GM23338 (cell line): ENCODE results near the gene ENOX1. TPM values are rescaled to one million over a fixed set of nuclear protein-coding genes. Genes with fewer than 3 reads are reported as not detected.

Experiments
- ATAC-seq: fragments of 200-7000 bp; cut with Tn5 transposase; 3 replicates; pipeline ENCODE4 v1.9.1; 2020
- DNase-seq: peaks from one replicate; pipeline ENCODE4 v3.0.0-alpha.2; 2015; ENCODE audit warnings: low spot score
- H2AFZ ChIP-seq: fragments of 200-600 bp; sonication (generic); 2 replicates; pipeline ENCODE4 v1.8.0; 2016; ENCODE audit warnings: antibody characterized with exemption, mild to moderate bottlenecking, moderate library complexity
- H3F3A ChIP-seq: fragments of 200-600 bp; sonication (generic); replicated peaks from 2 replicates; pipeline ENCODE4 v1.8.0; 2017; ENCODE audit warnings: antibody characterized with exemption, mixed run types, low read depth
- H3K27ac ChIP-seq: fragments of 200-600 bp; sonication (generic); 2 replicates; pipeline ENCODE4 v1.6.1; 2016; ENCODE audit warnings: low read depth
- H3K27me3 ChIP-seq: fragments of 200-600 bp; sonication (generic); 2 replicates; pipeline ENCODE4 v1.8.0; 2016; ENCODE audit warnings: mild to moderate bottlenecking, mixed run types, moderate library complexity; ENCODE audit not compliant: insufficient read depth
- H3K36me3 ChIP-seq: fragments of 200-600 bp; sonication (generic); 2 replicates; pipeline ENCODE4 v1.8.0; 2016; ENCODE audit warnings: mild to moderate bottlenecking; ENCODE audit not compliant: insufficient read depth
- H3K4me1 ChIP-seq: fragments of 200-600 bp; sonication (generic); 2 replicates; pipeline ENCODE4 v1.8.0; 2016; ENCODE audit warnings: mild to moderate bottlenecking, moderate library complexity; ENCODE audit not compliant: insufficient read depth
- H3K4me2 ChIP-seq: fragments of 200-600 bp; sonication (generic); 2 replicates; pipeline ENCODE4 v1.7.1; 2017; ENCODE audit warnings: mixed run types
- H3K4me3 ChIP-seq: fragments of 200-600 bp; sonication (generic); 2 replicates; pipeline ENCODE4 v1.6.1; 2016; ENCODE audit warnings: mixed run types
- H3K79me2 ChIP-seq: fragments of 200-600 bp; sonication (generic); replicated peaks from 2 replicates; pipeline ENCODE4 v1.8.0; 2017; ENCODE audit warnings: mild to moderate bottlenecking; ENCODE audit not compliant: insufficient read depth
- H3K9me2 ChIP-seq: fragments of 200-600 bp; sonication (generic); 2 replicates; pipeline ENCODE4 v1.8.0; 2017; ENCODE audit not compliant: insufficient read depth
- H4K20me1 ChIP-seq: fragments of 200-600 bp; sonication (generic); replicated peaks from 2 replicates; pipeline ENCODE4 v1.8.0; 2017; ENCODE audit warnings: mild to moderate bottlenecking; ENCODE audit not compliant: insufficient read depth
- H3K27ac Mint-ChIP-seq: 2 replicates; pipeline ENCODE4 v1.8.0; 2020; ENCODE audit warnings: inconsistent platforms, mild to moderate bottlenecking, moderate library complexity, mixed read lengths
- H3K27me3 Mint-ChIP-seq: 3 replicates; pipeline ENCODE4 v1.8.0; 2022; ENCODE audit warnings: low read depth, mild to moderate bottlenecking, moderate library complexity, mixed read lengths, inconsistent platforms; ENCODE audit not compliant: insufficient read depth, poor library complexity
- H3K36me3 Mint-ChIP-seq: 3 replicates; pipeline ENCODE4 v1.8.0; 2021; ENCODE audit warnings: low read depth, mild to moderate bottlenecking, inconsistent platforms, moderate library complexity, mixed read lengths
- H3K4me1 Mint-ChIP-seq: 3 replicates; pipeline ENCODE4 v1.8.0; 2020; ENCODE audit warnings: mild to moderate bottlenecking, inconsistent platforms, mixed read lengths
- H3K4me3 Mint-ChIP-seq: 3 replicates; pipeline ENCODE4 v1.8.0; 2021; ENCODE audit warnings: moderate library complexity, mild to moderate bottlenecking, inconsistent platforms, mixed read lengths
- H3K9me3 Mint-ChIP-seq: 3 replicates; pipeline ENCODE4 v1.8.0; 2020; ENCODE audit warnings: moderate library complexity, mild to moderate bottlenecking, inconsistent platforms, mixed read lengths
- CREB1 ChIP-seq: fragments of 250-450 bp; sonication (Bioruptor Pico); IDR thresholded peaks from 2 replicates; pipeline ENCODE4 v1.5.0; 2020; ENCODE audit warnings: low read depth, mild to moderate bottlenecking, moderate library complexity
- EZH2 ChIP-seq: fragments of 200-600 bp; sonication (generic); IDR thresholded peaks from one replicate; pipeline ENCODE4 v1.8.0; 2017; ENCODE audit warnings: antibody characterized with exemption, mild to moderate bottlenecking, low read depth; ENCODE audit not compliant: unreplicated experiment
- EZH2phosphoT487 ChIP-seq: fragments of 200-600 bp; sonication (generic); IDR thresholded peaks from one replicate; pipeline ENCODE4 v1.8.1; 2018; ENCODE audit warnings: antibody characterized with exemption; ENCODE audit not compliant: unreplicated experiment
- JUNB ChIP-seq: IDR thresholded peaks from one replicate; pipeline ENCODE4 v1.6.1; 2016; ENCODE audit warnings: antibody characterized with exemption; ENCODE audit not compliant: unreplicated experiment
- NANOG ChIP-seq: IDR thresholded peaks from 2 replicates; pipeline ENCODE4 v1.6.1; 2016; ENCODE audit warnings: antibody characterized with exemption, borderline replicate concordance
- POLR2AphosphoS5 ChIP-seq: IDR thresholded peaks from 2 replicates; pipeline ENCODE4 v1.6.1; 2016; ENCODE audit warnings: antibody characterized with exemption, low read depth
- STAT1 ChIP-seq: IDR thresholded peaks from one replicate; pipeline ENCODE4 v1.6.1; 2016; ENCODE audit warnings: antibody characterized with exemption; ENCODE audit not compliant: unreplicated experiment
- ZNF114 ChIP-seq: fragments of 250-450 bp; sonication (Bioruptor Pico); IDR thresholded peaks from 2 replicates; pipeline ENCODE4 v1.5.0; 2020; ENCODE audit warnings: mild to moderate bottlenecking, moderate library complexity
- ZNF331 ChIP-seq: fragments of 250-450 bp; sonication (Bioruptor Pico); IDR thresholded peaks from 2 replicates; pipeline ENCODE4 v1.5.0; 2020; ENCODE audit warnings: low read depth, mild to moderate bottlenecking, moderate library complexity
- polyA plus RNA-seq: library from polyadenylated mRNA; unstranded; fragments of >200 nt; fragmentation: Nextera tagmentation; extraction: Ambion mirVana; gene quantifications from 2 replicates; pipeline ENCODE4 v1.2.1, GENCODE V29; 2016
- total RNA-seq: library from RNA; depleted of rRNA; stranded (reverse); fragments of >200 nt; shearing (Covaris generic); gene quantifications from 2 replicates; pipeline ENCODE4 v1.2.3, GENCODE V29; 2014
- TF ChIP-seq, protein P1 (sequence below): fragments of 250-450 bp; sonication (Bioruptor Pico); IDR thresholded peaks from 2 replicates; pipeline ENCODE4 v1.5.0; 2020; ENCODE audit warnings: mild to moderate bottlenecking, moderate library complexity
- TF ChIP-seq, protein P2 (sequence below): IDR thresholded peaks from 2 replicates; pipeline ENCODE4 v1.6.1; 2016; ENCODE audit warnings: antibody characterized with exemption

Gene ENOX1
- total and polyA plus RNA-seq, 2 experiments from 2014 or later = 0.66 to 0.81 TPM

DNA sequence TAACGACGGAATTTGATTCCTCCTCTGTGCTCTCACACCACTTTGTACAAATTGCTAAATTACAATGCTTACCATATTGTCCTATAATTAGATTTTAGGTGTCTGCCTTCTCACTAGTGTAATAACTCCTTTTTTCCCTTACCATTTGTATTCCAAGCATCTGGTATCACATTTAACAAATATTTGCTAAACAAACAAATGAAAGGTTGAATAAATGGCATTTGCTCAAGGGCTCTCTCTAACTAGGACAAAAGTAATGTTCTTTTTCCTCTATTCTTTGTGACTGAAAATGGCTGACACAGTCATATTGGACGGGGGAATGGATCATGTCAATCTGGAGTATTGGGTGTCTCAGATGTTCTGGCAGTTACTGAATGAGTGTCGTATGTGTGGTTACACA lies 99.7 kb downstream of the ENOX1 start (continued):
- TF ChIP-seq, protein P1, sequence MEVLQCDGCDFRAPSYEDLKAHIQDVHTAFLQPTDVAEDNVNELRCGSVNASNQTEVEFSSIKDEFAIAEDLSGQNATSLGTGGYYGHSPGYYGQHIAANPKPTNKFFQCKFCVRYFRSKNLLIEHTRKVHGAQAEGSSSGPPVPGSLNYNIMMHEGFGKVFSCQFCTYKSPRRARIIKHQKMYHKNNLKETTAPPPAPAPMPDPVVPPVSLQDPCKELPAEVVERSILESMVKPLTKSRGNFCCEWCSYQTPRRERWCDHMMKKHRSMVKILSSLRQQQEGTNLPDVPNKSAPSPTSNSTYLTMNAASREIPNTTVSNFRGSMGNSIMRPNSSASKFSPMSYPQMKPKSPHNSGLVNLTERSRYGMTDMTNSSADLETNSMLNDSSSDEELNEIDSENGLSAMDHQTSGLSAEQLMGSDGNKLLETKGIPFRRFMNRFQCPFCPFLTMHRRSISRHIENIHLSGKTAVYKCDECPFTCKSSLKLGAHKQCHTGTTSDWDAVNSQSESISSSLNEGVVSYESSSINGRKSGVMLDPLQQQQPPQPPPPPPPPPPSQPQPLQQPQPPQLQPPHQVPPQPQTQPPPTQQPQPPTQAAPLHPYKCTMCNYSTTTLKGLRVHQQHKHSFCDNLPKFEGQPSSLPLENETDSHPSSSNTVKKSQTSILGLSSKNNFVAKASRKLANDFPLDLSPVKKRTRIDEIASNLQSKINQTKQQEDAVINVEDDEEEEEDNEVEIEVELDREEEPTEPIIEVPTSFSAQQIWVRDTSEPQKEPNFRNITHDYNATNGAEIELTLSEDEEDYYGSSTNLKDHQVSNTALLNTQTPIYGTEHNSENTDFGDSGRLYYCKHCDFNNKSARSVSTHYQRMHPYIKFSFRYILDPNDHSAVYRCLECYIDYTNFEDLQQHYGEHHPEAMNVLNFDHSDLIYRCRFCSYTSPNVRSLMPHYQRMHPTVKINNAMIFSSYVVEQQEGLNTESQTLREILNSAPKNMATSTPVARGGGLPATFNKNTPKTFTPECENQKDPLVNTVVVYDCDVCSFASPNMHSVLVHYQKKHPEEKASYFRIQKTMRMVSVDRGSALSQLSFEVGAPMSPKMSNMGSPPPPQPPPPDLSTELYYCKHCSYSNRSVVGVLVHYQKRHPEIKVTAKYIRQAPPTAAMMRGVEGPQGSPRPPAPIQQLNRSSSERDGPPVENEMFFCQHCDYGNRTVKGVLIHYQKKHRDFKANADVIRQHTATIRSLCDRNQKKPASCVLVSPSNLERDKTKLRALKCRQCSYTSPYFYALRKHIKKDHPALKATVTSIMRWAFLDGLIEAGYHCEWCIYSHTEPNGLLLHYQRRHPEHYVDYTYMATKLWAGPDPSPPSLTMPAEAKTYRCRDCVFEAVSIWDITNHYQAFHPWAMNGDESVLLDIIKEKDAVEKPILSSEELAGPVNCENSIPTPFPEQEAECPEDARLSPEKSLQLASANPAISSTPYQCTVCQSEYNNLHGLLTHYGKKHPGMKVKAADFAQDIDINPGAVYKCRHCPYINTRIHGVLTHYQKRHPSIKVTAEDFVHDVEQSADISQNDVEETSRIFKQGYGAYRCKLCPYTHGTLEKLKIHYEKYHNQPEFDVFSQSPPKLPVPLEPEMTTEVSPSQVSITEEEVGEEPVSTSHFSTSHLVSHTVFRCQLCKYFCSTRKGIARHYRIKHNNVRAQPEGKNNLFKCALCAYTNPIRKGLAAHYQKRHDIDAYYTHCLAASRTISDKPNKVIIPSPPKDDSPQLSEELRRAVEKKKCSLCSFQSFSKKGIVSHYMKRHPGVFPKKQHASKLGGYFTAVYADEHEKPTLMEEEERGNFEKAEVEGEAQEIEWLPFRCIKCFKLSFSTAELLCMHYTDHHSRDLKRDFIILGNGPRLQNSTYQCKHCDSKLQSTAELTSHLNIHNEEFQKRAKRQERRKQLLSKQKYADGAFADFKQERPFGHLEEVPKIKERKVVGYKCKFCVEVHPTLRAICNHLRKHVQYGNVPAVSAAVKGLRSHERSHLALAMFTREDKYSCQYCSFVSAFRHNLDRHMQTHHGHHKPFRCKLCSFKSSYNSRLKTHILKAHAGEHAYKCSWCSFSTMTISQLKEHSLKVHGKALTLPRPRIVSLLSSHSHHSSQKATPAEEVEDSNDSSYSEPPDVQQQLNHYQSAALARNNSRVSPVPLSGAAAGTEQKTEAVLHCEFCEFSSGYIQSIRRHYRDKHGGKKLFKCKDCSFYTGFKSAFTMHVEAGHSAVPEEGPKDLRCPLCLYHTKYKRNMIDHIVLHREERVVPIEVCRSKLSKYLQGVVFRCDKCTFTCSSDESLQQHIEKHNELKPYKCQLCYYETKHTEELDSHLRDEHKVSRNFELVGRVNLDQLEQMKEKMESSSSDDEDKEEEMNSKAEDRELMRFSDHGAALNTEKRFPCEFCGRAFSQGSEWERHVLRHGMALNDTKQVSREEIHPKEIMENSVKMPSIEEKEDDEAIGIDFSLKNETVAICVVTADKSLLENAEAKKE (CRISPR knock-in tag) = no peak
- TF ChIP-seq JUNB (no peak), EZH2 (no peak), CREB1 (CRISPR knock-in tag) (no peak), NANOG (no peak), ZNF331 (no peak), EZH2phosphoT487 (no peak), STAT1 (no peak), POLR2AphosphoS5 (no peak), ZNF114 (CRISPR knock-in tag) (no peak)
- TF ChIP-seq, protein P2, sequence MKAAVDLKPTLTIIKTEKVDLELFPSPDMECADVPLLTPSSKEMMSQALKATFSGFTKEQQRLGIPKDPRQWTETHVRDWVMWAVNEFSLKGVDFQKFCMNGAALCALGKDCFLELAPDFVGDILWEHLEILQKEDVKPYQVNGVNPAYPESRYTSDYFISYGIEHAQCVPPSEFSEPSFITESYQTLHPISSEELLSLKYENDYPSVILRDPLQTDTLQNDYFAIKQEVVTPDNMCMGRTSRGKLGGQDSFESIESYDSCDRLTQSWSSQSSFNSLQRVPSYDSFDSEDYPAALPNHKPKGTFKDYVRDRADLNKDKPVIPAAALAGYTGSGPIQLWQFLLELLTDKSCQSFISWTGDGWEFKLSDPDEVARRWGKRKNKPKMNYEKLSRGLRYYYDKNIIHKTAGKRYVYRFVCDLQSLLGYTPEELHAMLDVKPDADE = no peak

DNA sequence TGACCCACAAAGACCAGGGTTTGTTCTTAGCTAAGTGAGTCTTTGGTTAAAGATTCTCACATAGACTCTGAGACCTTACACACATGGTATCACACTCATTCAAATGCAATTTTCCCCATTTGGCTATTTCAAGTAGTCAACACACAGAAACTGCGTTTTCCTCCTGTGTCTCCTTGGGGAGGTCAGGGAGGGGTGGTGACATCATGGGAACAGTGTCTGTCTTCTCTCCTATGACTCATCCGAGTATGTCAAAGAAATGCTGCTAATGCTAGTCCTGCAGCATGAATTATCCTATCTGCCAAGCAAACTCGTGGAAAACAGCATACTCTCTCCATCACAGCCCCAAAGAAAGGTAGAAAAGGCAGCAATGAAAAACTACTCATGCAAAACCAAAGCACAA lies 100.2 kb downstream of the ENOX1 start:
- no peak overlapping the region for H3K4me2 ChIP-seq
- no peaks in the 10 kb centered on the region for H3K79me2 ChIP-seq
- Mint-ChIP-seq H3K9me3 (no peaks in the 10 kb centered on the region), H3K27me3 (peaks cover 2% of the 10 kb centered on the region), H3K4me3 (no peak overlapping the region), H3K4me1 (peaks cover 7% of the 10 kb centered on the region), H3K36me3 (no peaks in the 10 kb centered on the region), H3K27ac (no peak overlapping the region)
- ATAC-seq (no peak), DNase-seq (no peak)
- no peaks in the 10 kb centered on the region for H3K27me3 ChIP-seq
- H3F3A ChIP-seq = no peaks in the 10 kb centered on the region
- H3K36me3 ChIP-seq = no peaks in the 10 kb centered on the region
- 0 out of 2 replicates have a peak overlapping the region, but pooled peaks have one; percentile 21 for H2AFZ ChIP-seq
- H3K9me2 ChIP-seq = no peaks in the 10 kb centered on the region; the same call in 1 of the 2 replicates
- H3K4me1 ChIP-seq = 0 out of 2 replicates have a peak, but pooled peaks cover 10% of the 10 kb centered on the region
- no peak overlapping the region for H3K27ac ChIP-seq
- no peaks in the 10 kb centered on the region for H4K20me1 ChIP-seq
- H3K4me3 ChIP-seq = no peak overlapping the region
- no peak for TF ChIP-seq NANOG
- TF ChIP-seq, protein P1 (CRISPR knock-in tag) = no peak
